ENCODE results near the gene TTC9B.

Gene TTC9B

DNA sequence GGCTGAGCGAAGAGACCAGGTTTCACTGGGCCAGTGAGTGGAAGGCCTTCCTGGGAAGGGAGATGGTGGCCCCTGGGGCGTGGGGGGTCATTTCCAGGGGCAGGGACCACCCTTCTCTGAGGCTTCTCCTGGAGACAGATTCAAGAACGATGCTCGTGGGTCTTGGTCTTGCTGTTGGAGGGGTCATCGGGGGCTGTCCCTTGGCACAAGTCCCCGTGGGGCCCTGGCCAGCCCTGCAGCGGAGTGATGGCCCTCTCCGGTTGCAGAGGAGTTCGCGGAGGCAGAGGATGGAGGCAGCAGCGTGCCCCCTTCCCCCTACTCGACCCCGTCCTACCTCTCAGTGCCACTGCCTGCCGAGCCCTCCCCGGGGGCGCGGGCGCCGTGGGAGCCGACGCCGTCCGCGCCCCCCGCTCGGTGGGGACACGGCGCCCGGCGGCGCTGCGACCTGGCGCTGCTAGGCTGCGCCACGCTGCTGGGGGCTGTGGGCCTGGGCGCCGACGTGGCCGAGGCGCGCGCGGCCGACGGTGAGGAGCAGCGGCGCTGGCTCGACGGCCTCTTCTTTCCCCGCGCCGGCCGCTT, 4.8 kb downstream of the TTC9B start:
- TF ChIP-seq, protein P1, sequence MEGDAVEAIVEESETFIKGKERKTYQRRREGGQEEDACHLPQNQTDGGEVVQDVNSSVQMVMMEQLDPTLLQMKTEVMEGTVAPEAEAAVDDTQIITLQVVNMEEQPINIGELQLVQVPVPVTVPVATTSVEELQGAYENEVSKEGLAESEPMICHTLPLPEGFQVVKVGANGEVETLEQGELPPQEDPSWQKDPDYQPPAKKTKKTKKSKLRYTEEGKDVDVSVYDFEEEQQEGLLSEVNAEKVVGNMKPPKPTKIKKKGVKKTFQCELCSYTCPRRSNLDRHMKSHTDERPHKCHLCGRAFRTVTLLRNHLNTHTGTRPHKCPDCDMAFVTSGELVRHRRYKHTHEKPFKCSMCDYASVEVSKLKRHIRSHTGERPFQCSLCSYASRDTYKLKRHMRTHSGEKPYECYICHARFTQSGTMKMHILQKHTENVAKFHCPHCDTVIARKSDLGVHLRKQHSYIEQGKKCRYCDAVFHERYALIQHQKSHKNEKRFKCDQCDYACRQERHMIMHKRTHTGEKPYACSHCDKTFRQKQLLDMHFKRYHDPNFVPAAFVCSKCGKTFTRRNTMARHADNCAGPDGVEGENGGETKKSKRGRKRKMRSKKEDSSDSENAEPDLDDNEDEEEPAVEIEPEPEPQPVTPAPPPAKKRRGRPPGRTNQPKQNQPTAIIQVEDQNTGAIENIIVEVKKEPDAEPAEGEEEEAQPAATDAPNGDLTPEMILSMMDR (IDR thresholded peaks at IDR 0.05; ENCODE audit: poor library complexity, severe bottlenecking) = no peak
- Histone ChIP-seq H3K4me3 (ENCODE audit: severe bottlenecking) (no peak overlapping the region), H3K27me3 (ENCODE audit: insufficient read depth, poor library complexity, severe bottlenecking) (peaks cover 23% of the 10 kb centered on the region), H3K27ac (ENCODE audit: poor library complexity, severe bottlenecking) (no peak overlapping the region), H3K36me3 (ENCODE audit: low read depth) (0 out of 2 replicates have a peak, but pooled peaks cover 6% of the 10 kb centered on the region), H3K4me1 (ENCODE audit: insufficient read depth, poor library complexity, severe bottlenecking) (no peaks in the 10 kb centered on the region), H3K9me3 (ENCODE audit: severe bottlenecking) (no peaks in the 10 kb centered on the region)
- DNase-seq (ENCODE audit: low spot score) (no peak), ATAC-seq (ENCODE audit: low read depth) (no peak)

DNA sequence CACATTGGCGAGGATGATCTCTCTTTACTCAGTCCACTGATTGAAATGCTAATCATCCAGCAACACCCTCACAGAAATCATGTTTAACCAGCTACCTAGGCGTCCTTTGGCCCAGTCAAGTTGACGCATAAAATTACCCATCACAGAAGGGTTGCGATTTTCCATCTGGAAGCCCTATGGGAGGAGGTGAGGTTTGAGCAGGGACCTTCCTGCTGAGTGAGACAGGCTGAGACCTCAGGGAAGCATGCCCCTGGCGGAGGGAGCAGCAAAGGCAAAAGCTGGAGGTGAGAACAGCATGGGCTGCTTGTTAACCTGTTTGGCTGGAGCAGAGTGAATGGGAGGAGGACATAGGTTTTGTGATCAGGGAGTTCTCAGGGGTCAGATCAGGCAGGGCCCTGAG, 7.3 kb downstream of the TTC9B start:
- no peak for ATAC-seq (ENCODE audit: low read depth)
- TF ChIP-seq, protein P1 (IDR thresholded peaks at IDR 0.05; ENCODE audit: poor library complexity, severe bottlenecking) = no peak
- DNase-seq (ENCODE audit: low spot score) = no peak
- H3K4me3 ChIP-seq (ENCODE audit: severe bottlenecking) = no peak overlapping the region
- H3K27ac ChIP-seq (ENCODE audit: poor library complexity, severe bottlenecking) = no peak overlapping the region
- no peaks in the 10 kb centered on the region for H3K4me1 ChIP-seq (ENCODE audit: insufficient read depth, poor library complexity, severe bottlenecking)
- H3K27me3 ChIP-seq (ENCODE audit: insufficient read depth, poor library complexity, severe bottlenecking) = peaks cover under 1% of the 10 kb centered on the region
- H3K9me3 ChIP-seq (ENCODE audit: severe bottlenecking) = no peaks in the 10 kb centered on the region
- 0 out of 2 replicates have a peak, but pooled peaks cover 6% of the 10 kb centered on the region for H3K36me3 ChIP-seq (ENCODE audit: low read depth)

DNA sequence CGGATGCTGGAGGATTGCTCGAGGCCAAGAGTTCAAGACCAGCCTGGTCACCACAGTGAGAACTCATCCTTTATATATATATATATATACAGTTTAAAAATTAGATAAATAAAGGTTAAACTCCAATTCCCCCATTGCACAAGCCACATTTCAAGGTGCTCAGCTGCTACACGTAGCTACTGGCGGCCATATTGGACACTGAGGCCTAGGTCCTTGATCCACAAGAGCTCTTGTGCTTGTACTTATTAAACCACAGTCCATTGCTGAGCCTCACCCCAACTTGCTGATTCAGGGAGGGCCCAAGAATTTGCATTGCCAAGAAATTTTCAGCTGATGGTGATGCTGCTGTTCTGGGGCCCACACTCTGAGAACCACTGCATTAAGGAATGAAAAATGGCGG, 9.6 kb downstream of the TTC9B start:
- TF ChIP-seq, protein P1 (IDR thresholded peaks at IDR 0.05; ENCODE audit: poor library complexity, severe bottlenecking) = no peak
- Histone ChIP-seq H3K27me3 (ENCODE audit: insufficient read depth, poor library complexity, severe bottlenecking) (no peaks in the 10 kb centered on the region), H3K9me3 (ENCODE audit: severe bottlenecking) (no peaks in the 10 kb centered on the region), H3K36me3 (ENCODE audit: low read depth) (peaks cover 9% of the 10 kb centered on the region), H3K4me1 (ENCODE audit: insufficient read depth, poor library complexity, severe bottlenecking) (no peaks in the 10 kb centered on the region), H3K27ac (ENCODE audit: poor library complexity, severe bottlenecking) (no peak overlapping the region), H3K4me3 (ENCODE audit: severe bottlenecking) (no peak overlapping the region)
- DNase-seq (ENCODE audit: low spot score) (no peak), ATAC-seq (ENCODE audit: low read depth) (no peak)

GRCh38 chr19:40205760-40206159, 12.4 kb downstream of the TTC9B start:
- DNase-seq (ENCODE audit: low spot score) = no peak
- no peaks in the 10 kb centered on the region for H3K9me3 ChIP-seq (ENCODE audit: severe bottlenecking)
- no peaks in the 10 kb centered on the region for H3K4me1 ChIP-seq (ENCODE audit: insufficient read depth, poor library complexity, severe bottlenecking)
- TF ChIP-seq, protein P1 (IDR thresholded peaks at IDR 0.05; ENCODE audit: poor library complexity, severe bottlenecking) = no peak
- H3K27me3 ChIP-seq (ENCODE audit: insufficient read depth, poor library complexity, severe bottlenecking) = no peaks in the 10 kb centered on the region
- H3K36me3 ChIP-seq (ENCODE audit: low read depth) = peaks cover 12% of the 10 kb centered on the region
- no peak for ATAC-seq (ENCODE audit: low read depth)
- no peak overlapping the region for H3K4me3 ChIP-seq (ENCODE audit: severe bottlenecking)
- H3K27ac ChIP-seq (ENCODE audit: poor library complexity, severe bottlenecking) = no peak overlapping the region

GRCh38 chr19:40204381-40204780, 13.8 kb downstream of the TTC9B start:
- DNase-seq (ENCODE audit: low spot score) (no peak), ATAC-seq (ENCODE audit: low read depth) (no peak)
- H3K36me3 ChIP-seq (ENCODE audit: low read depth) = peaks cover 6% of the 10 kb centered on the region
- no peak overlapping the region for H3K4me3 ChIP-seq (ENCODE audit: severe bottlenecking)
- no peaks in the 10 kb centered on the region for H3K9me3 ChIP-seq (ENCODE audit: severe bottlenecking)
- TF ChIP-seq, protein P1 (IDR thresholded peaks at IDR 0.05; ENCODE audit: poor library complexity, severe bottlenecking) = no peak
- no peaks in the 10 kb centered on the region for H3K4me1 ChIP-seq (ENCODE audit: insufficient read depth, poor library complexity, severe bottlenecking)
- no peaks in the 10 kb centered on the region for H3K27me3 ChIP-seq (ENCODE audit: insufficient read depth, poor library complexity, severe bottlenecking)
- H3K27ac ChIP-seq (ENCODE audit: poor library complexity, severe bottlenecking) = no peak overlapping the region

Measured in RWPE2 (cell line).